H9 (cell line): ENCODE data around the gene SPAG17. TPM values are rescaled to one million over a fixed set of nuclear protein-coding genes. Genes with fewer than 3 reads are reported as not detected.

ENCODE experiments used
- DNase-seq: peaks from one replicate; pipeline ENCODE4 v3.0.0-alpha.2; 2017
- H2AFZ ChIP-seq: one replicate; pipeline ENCODE4 v1.6.1; 2013; ENCODE audit warnings: mild to moderate bottlenecking, low read length, control low read depth, moderate library complexity
- H2AK5ac ChIP-seq: 2 replicates; pipeline ENCODE4 v1.6.1; 2013; ENCODE audit warnings: low read length, control low read depth, mixed read lengths; ENCODE audit not compliant: insufficient read length
- H2BK120ac ChIP-seq: one replicate; pipeline ENCODE4 v1.6.1; 2013; ENCODE audit warnings: low read depth, mild to moderate bottlenecking, low read length, control low read depth, inconsistent platforms; ENCODE audit not compliant: poor library complexity, severe bottlenecking
- H2BK12ac ChIP-seq: 2 replicates; pipeline ENCODE4 v1.6.1; 2013; ENCODE audit warnings: low read length, control low read depth, mixed read lengths, low read depth; ENCODE audit not compliant: insufficient read length
- H2BK15ac ChIP-seq: 2 replicates; pipeline ENCODE4 v1.6.1; 2013; ENCODE audit warnings: low read depth, low read length, control low read depth
- H2BK20ac ChIP-seq: one replicate; pipeline ENCODE4 v1.6.1; 2013; ENCODE audit warnings: low read depth, mild to moderate bottlenecking, low read length, control low read depth, inconsistent platforms; ENCODE audit not compliant: poor library complexity, severe bottlenecking
- H2BK5ac ChIP-seq: 2 replicates; pipeline ENCODE4 v1.6.1; 2013; ENCODE audit warnings: low read length, control low read depth, mixed read lengths; ENCODE audit not compliant: insufficient read length
- H3K14ac ChIP-seq: 2 replicates; pipeline ENCODE4 v1.6.1; 2013; ENCODE audit warnings: low read length, control low read depth; ENCODE audit not compliant: insufficient read depth
- H3K18ac ChIP-seq: 2 replicates; pipeline ENCODE4 v1.6.1; 2013; ENCODE audit warnings: low read depth, mild to moderate bottlenecking, mixed read lengths, low read length, control low read depth; ENCODE audit not compliant: insufficient read length
- H3K23ac ChIP-seq: 2 replicates; pipeline ENCODE4 v1.6.1; 2013; ENCODE audit warnings: low read length, control low read depth, mixed read lengths, low read depth; ENCODE audit not compliant: insufficient read length
- H3K23me2 ChIP-seq: 2 replicates; pipeline ENCODE4 v1.6.1; 2013; ENCODE audit warnings: low read depth, mild to moderate bottlenecking, mixed read lengths, low read length, control low read depth; ENCODE audit not compliant: insufficient read length, poor library complexity, severe bottlenecking
- H3K27ac ChIP-seq: 2 replicates; pipeline ENCODE4 v1.5.1; 2013; ENCODE audit warnings: low read length, control low read depth, mixed read lengths, low read depth; ENCODE audit not compliant: insufficient read length
- H3K27me3 ChIP-seq: 2 replicates; pipeline ENCODE4 v1.6.1; 2013; ENCODE audit warnings: low read length, control low read depth, inconsistent platforms; ENCODE audit not compliant: insufficient read depth
- H3K4ac ChIP-seq: 2 replicates; pipeline ENCODE4 v1.6.1; 2013; ENCODE audit warnings: low read depth, mild to moderate bottlenecking, control low read depth, inconsistent platforms, low read length, moderate library complexity
- H3K4me1 ChIP-seq: 2 replicates; pipeline ENCODE4 v1.6.1; 2013; ENCODE audit warnings: low read length, control low read depth, inconsistent platforms; ENCODE audit not compliant: insufficient read depth
- H3K4me2 ChIP-seq: 2 replicates; pipeline ENCODE4 v1.6.1; 2013; ENCODE audit warnings: low read length, control low read depth, mixed read lengths; ENCODE audit not compliant: insufficient read length, insufficient read depth
- H3K56ac ChIP-seq: 2 replicates; pipeline ENCODE4 v1.6.1; 2013; ENCODE audit warnings: low read depth, mild to moderate bottlenecking, mixed read lengths, low read length, control low read depth; ENCODE audit not compliant: insufficient read length
- H3K79me1 ChIP-seq: 2 replicates; pipeline ENCODE4 v1.6.1; 2013; ENCODE audit warnings: low read depth, mild to moderate bottlenecking, moderate library complexity, low read length, control low read depth, inconsistent platforms; ENCODE audit not compliant: insufficient read depth, poor library complexity, severe bottlenecking
- H3K79me2 ChIP-seq: 2 replicates; pipeline ENCODE4 v1.6.1; 2013; ENCODE audit warnings: low read length, control low read depth, inconsistent platforms; ENCODE audit not compliant: insufficient read depth
- H3K9ac ChIP-seq: 2 replicates; pipeline ENCODE4 v1.6.1; 2013; ENCODE audit warnings: low read length, control low read depth, mixed read lengths; ENCODE audit not compliant: insufficient read length; ENCODE audit errors: extremely low read depth
- H3K9me3 ChIP-seq: one replicate; pipeline ENCODE4 v1.6.1; 2013; ENCODE audit warnings: low read depth, low read length, inconsistent platforms; ENCODE audit not compliant: control insufficient read depth
- H3T11ph ChIP-seq: one replicate; pipeline ENCODE4 v1.6.1; 2013; ENCODE audit warnings: mild to moderate bottlenecking, low read length, control low read depth, inconsistent platforms
- H4K20me1 ChIP-seq: one replicate; pipeline ENCODE4 v1.6.1; 2013; ENCODE audit not compliant: control insufficient read depth, insufficient read length, insufficient read depth
- H4K5ac ChIP-seq: 2 replicates; pipeline ENCODE4 v1.6.1; 2013; ENCODE audit warnings: low read depth, mild to moderate bottlenecking, mixed read lengths, low read length, control low read depth; ENCODE audit not compliant: insufficient read length
- H4K8ac ChIP-seq: replicated peaks from 2 replicates; pipeline ENCODE4 v1.6.1; 2013; ENCODE audit warnings: low read length, control low read depth, mixed read lengths, low read depth; ENCODE audit not compliant: insufficient read length
- H4K91ac ChIP-seq: 2 replicates; pipeline ENCODE4 v1.6.1; 2013; ENCODE audit warnings: low read depth, mild to moderate bottlenecking, moderate library complexity, mixed read lengths, low read length, control low read depth; ENCODE audit not compliant: insufficient read length
- H3K27ac Mint-ChIP-seq, 3 experiments: 2 replicates in 2 of 3; 3 replicates in 1 of 3; pipeline ENCODE4 v1.8.0; 2020 to 2021; ENCODE audit warnings: mixed read lengths in 3 of 3, mild to moderate bottlenecking in 1 of 3, moderate library complexity in 1 of 3
- H3K27me3 Mint-ChIP-seq: 2 replicates; pipeline ENCODE4 v1.8.0; 2021; ENCODE audit warnings: low read depth, mild to moderate bottlenecking, moderate library complexity, mixed read lengths
- H3K36me3 Mint-ChIP-seq, 3 experiments: 2 replicates in 2 of 3; 3 replicates in 1 of 3; pipeline ENCODE4 v1.8.0; 2020 to 2021; ENCODE audit warnings: low read depth in 3 of 3, mixed read lengths in 3 of 3; ENCODE audit not compliant: insufficient read depth in 1 of 3
- H3K4me1 Mint-ChIP-seq, 2 experiments: 2 replicates each; pipeline ENCODE4 v1.8.0; 2020; ENCODE audit warnings: mixed read lengths in 2 of 2
- H3K4me3 Mint-ChIP-seq, 2 experiments: 2 replicates in 1 of 2; 3 replicates in 1 of 2; pipeline ENCODE4 v1.8.0; 2020 to 2021; ENCODE audit warnings: mild to moderate bottlenecking in 2 of 2, mixed read lengths in 2 of 2, moderate library complexity in 1 of 2
- H3K9me3 Mint-ChIP-seq, 2 experiments: 2 replicates in 1 of 2; 3 replicates in 1 of 2; pipeline ENCODE4 v1.8.0; 2020; ENCODE audit warnings: mild to moderate bottlenecking in 2 of 2, mixed read lengths in 2 of 2, moderate library complexity in 1 of 2
- CTCF ChIP-seq: fragments of 200-600 bp; sonication (generic); conservative IDR thresholded peaks from 3 replicates; pipeline ENCODE4 v1.8.0; 2021; ENCODE audit warnings: antibody characterized with exemption, mild to moderate bottlenecking
- WGBS: extraction: QIAGEN DNeasy Blood & Tissue Kit; methylation state at CpG from one replicate; pipeline ENCODE4 v1.1.7; 2013; ENCODE audit warnings: missing lambda C conversion rate, low lambda C conversion rate, mixed read lengths; ENCODE audit not compliant: insufficient read length; ENCODE audit errors: extremely low coverage; 5-methylcytosine and 5-hydroxymethylcytosine counted together
- total RNA-seq: library from RNA; stranded (reverse); gene quantifications from 2 replicates; pipeline ENCODE4 v1.2.1, GENCODE V29; 2021

Gene SPAG17
- total RNA-seq, 1 experiment from 2014 or later: 0.37 TPM

GRCh38 chr1:118047650-118048224, 137.3 kb downstream of the SPAG17 start:
- Histone ChIP-seq H2BK12ac (no peak overlapping the region), H4K91ac (no peak overlapping the region), H3K27ac (no peak overlapping the region), H4K5ac (no peak overlapping the region), H2BK5ac (no peak overlapping the region), H3K79me1 (no peaks in the 10 kb centered on the region), H3K4ac (no peak overlapping the region), H3K4me1 (no peaks in the 10 kb centered on the region), H3K23ac (no peak overlapping the region), H3K56ac (no peak overlapping the region), H4K8ac (no peak overlapping the region), H3K18ac (peak overlapping the region; percentile 30), H2BK15ac (no peak overlapping the region), H2BK20ac (no peak overlapping the region), H3K79me2 (no peaks in the 10 kb centered on the region), H3K27me3 (no peaks in the 10 kb centered on the region), H3K23me2 (no peaks in the 10 kb centered on the region), H2AFZ (no peak overlapping the region), H3K14ac (no peak overlapping the region; the same call in 1 of the 2 replicates), H3T11ph (no peak overlapping the region), H2BK120ac (no peak overlapping the region), H3K4me2 (no peak overlapping the region), H3K9me3 (no peaks in the 10 kb centered on the region), H2AK5ac (no peak overlapping the region), H4K20me1 (no peaks in the 10 kb centered on the region), H3K9ac (no peak overlapping the region)
- H3K4me3 Mint-ChIP-seq: no peak overlapping the region
- H3K9me3 Mint-ChIP-seq: no peaks in the 10 kb centered on the region
- WGBS: no CpG with 5 or more reads among the region's 3 CpGs
- H3K27ac Mint-ChIP-seq: no peak overlapping the region
- H3K36me3 Mint-ChIP-seq: no peaks in the 10 kb centered on the region
- TF ChIP-seq CTCF: no peak
- DNase-seq: no peak
- H3K4me1 Mint-ChIP-seq: no peaks in the 10 kb centered on the region
- H3K27me3 Mint-ChIP-seq: no peaks in the 10 kb centered on the region
